MM.1S (cell line): ENCODE measurements around the gene TMEM273.

Experiments used
- DNase-seq: peaks from one replicate; pipeline ENCODE4 v3.0.0-alpha.2; 2015
- H2AFZ ChIP-seq: fragments of 300-600 bp; sonication (generic); 2 replicates; pipeline ENCODE4 v1.6.0; 2016; ENCODE audit warnings: antibody characterized with exemption, low read length
- H3F3A ChIP-seq: fragments of 300-600 bp; sonication (generic); 2 replicates; pipeline ENCODE4 v1.6.1; 2016; ENCODE audit warnings: mild to moderate bottlenecking, antibody characterized with exemption, low read length, moderate library complexity, mixed read lengths; ENCODE audit not compliant: insufficient read depth
- H3K27ac ChIP-seq: fragments of 300-600 bp; sonication (generic); 2 replicates; pipeline ENCODE4 v1.5.1; 2016; ENCODE audit warnings: mild to moderate bottlenecking, low read length
- H3K27me3 ChIP-seq: fragments of 300-600 bp; sonication (generic); replicated peaks from 2 replicates; pipeline ENCODE4 v1.6.0; 2016; ENCODE audit warnings: low read length; ENCODE audit not compliant: insufficient read depth
- H3K36me3 ChIP-seq: fragments of 300-600 bp; sonication (generic); replicated peaks from 2 replicates; pipeline ENCODE4 v1.6.1; 2016; ENCODE audit warnings: mild to moderate bottlenecking, low read length, mixed read lengths; ENCODE audit not compliant: insufficient read depth
- H3K4me1 ChIP-seq: fragments of 300-600 bp; sonication (generic); 2 replicates; pipeline ENCODE4 v1.6.1; 2016; ENCODE audit warnings: low read length, mixed read lengths
- H3K4me2 ChIP-seq: fragments of 300-600 bp; sonication (generic); 2 replicates; pipeline ENCODE4 v1.6.0; 2016; ENCODE audit warnings: low read depth, low read length
- H3K4me3 ChIP-seq: fragments of 300-600 bp; sonication (generic); 2 replicates; pipeline ENCODE4 v1.5.1; 2016; ENCODE audit warnings: low read length, mixed read lengths
- H3K79me2 ChIP-seq: fragments of 300-600 bp; sonication (generic); 2 replicates; pipeline ENCODE4 v1.6.1; 2016; ENCODE audit warnings: mixed run types, low read length, mixed read lengths
- H3K9ac ChIP-seq: fragments of 300-600 bp; sonication (generic); 2 replicates; pipeline ENCODE4 v1.6.1; 2016; ENCODE audit warnings: low read length, mixed read lengths
- H3K9me2 ChIP-seq: fragments of 300-600 bp; sonication (generic); replicated peaks from 2 replicates; pipeline ENCODE4 v1.6.1; 2016; ENCODE audit warnings: mild to moderate bottlenecking, low read length, mixed read lengths; ENCODE audit not compliant: insufficient read depth
- H3K9me3 ChIP-seq: fragments of 300-600 bp; sonication (generic); replicated peaks from 2 replicates; pipeline ENCODE4 v1.6.1; 2016; ENCODE audit warnings: mild to moderate bottlenecking, low read length, mixed read lengths; ENCODE audit not compliant: insufficient read depth
- H4K20me1 ChIP-seq: fragments of 300-600 bp; sonication (generic); 2 replicates; pipeline ENCODE4 v1.6.1; 2016; ENCODE audit warnings: mild to moderate bottlenecking, low read length, moderate library complexity, mixed read lengths; ENCODE audit not compliant: insufficient read depth
- CTCF ChIP-seq: fragments of 300-600 bp; sonication (generic); IDR thresholded peaks from 2 replicates; pipeline ENCODE4 v1.5.1; 2016; ENCODE audit warnings: antibody characterized with exemption, low read length, mixed read lengths
- EZH2 ChIP-seq: fragments of 300-600 bp; sonication (generic); optimal IDR thresholded peaks from 2 replicates; pipeline ENCODE3; 2017; ENCODE audit warnings: low read depth, mild to moderate bottlenecking, antibody characterized with exemption, low read length, mixed read lengths
- EZH2phosphoT487 ChIP-seq: fragments of 300-600 bp; sonication (generic); IDR thresholded peaks from 2 replicates; pipeline ENCODE4 v1.6.1; 2018; ENCODE audit warnings: antibody characterized with exemption, low read length

TMEM273 gene

GRCh38 chr10:49207113-49207512 lies 18.9 kb upstream of the TMEM273 start:
- H2AFZ ChIP-seq: no peak overlapping the region
- no peak overlapping the region for H3K27ac ChIP-seq
- TF ChIP-seq EZH2phosphoT487 (no peak), CTCF (no peak), EZH2 (no peak)
- H3K4me3 ChIP-seq: no peak overlapping the region
- H3K9me2 ChIP-seq: no peaks in the 10 kb centered on the region
- H3K79me2 ChIP-seq: no peaks in the 10 kb centered on the region
- H4K20me1 ChIP-seq: no peaks in the 10 kb centered on the region
- DNase-seq: no peak
- no peaks in the 10 kb centered on the region for H3K27me3 ChIP-seq
- H3K36me3 ChIP-seq: no peaks in the 10 kb centered on the region
- H3K9me3 ChIP-seq: no peaks in the 10 kb centered on the region
- H3K4me2 ChIP-seq: no peak overlapping the region
- H3F3A ChIP-seq: no peaks in the 10 kb centered on the region
- no peak overlapping the region for H3K9ac ChIP-seq
- H3K4me1 ChIP-seq: no peaks in the 10 kb centered on the region

- Histone ChIP-seq H3K27ac (no peak overlapping the region), H3K4me2 (no peak overlapping the region), H3K4me1 (no peaks in the 10 kb centered on the region), H3K36me3 (no peaks in the 10 kb centered on the region), H3K27me3 (no peaks in the 10 kb centered on the region), H3K9ac (no peak overlapping the region), H3K9me3 (no peaks in the 10 kb centered on the region), H3K79me2 (no peaks in the 10 kb centered on the region), H3K9me2 (no peaks in the 10 kb centered on the region), H3F3A (no peaks in the 10 kb centered on the region), H4K20me1 (no peaks in the 10 kb centered on the region), H2AFZ (no peak overlapping the region), H3K4me3 (no peak overlapping the region)
- TF ChIP-seq CTCF (no peak), EZH2phosphoT487 (no peak), EZH2 (no peak)
- DNase-seq: no peak
These were observed 17.0 kb upstream of the TMEM273 start for GRCh38 chr10:49205206-49205605.

GRCh38 chr10:49204119-49204518 lies 15.9 kb upstream of the TMEM273 start:
- Histone ChIP-seq H3K4me3 (no peak overlapping the region), H3K27me3 (no peaks in the 10 kb centered on the region)

More at GRCh38 chr10:49204119-49204518, 15.9 kb upstream of the TMEM273 start:
- Histone ChIP-seq H2AFZ (no peak overlapping the region), H3K9me2 (no peaks in the 10 kb centered on the region), H4K20me1 (no peaks in the 10 kb centered on the region), H3K36me3 (no peaks in the 10 kb centered on the region), H3K27ac (no peak overlapping the region), H3K4me1 (no peaks in the 10 kb centered on the region), H3F3A (no peaks in the 10 kb centered on the region), H3K79me2 (no peaks in the 10 kb centered on the region), H3K9me3 (no peaks in the 10 kb centered on the region), H3K9ac (no peak overlapping the region), H3K4me2 (no peak overlapping the region)
- no peak for TF ChIP-seq EZH2phosphoT487
- no peak for TF ChIP-seq EZH2
- no peak for TF ChIP-seq CTCF
- no peak for DNase-seq
